Tracheal epithelial cell (primary cell): ENCODE measurements around the gene ABHD14A. TPM values are rescaled to one million over a fixed set of nuclear protein-coding genes. Genes with fewer than 3 reads are reported as not detected.

Experiments
- total RNA-seq: library from RNA; depleted of rRNA; stranded (reverse); fragments of >200 nt; gene quantifications from 2 replicates; pipeline ENCODE4 v1.2.1, GENCODE V29; 2014

The ABHD14A gene
- 3.2 and 6.3 TPM in 2 replicates for total RNA-seq

GRCh38 chr3:51974963-51975851, at the start of gene ABHD14A:
Gene ABHD14A, plus strand, starts transcription at chr3:51975064. Its CDS starts 72 bp downstream, at chr3:51975136.

DNA sequence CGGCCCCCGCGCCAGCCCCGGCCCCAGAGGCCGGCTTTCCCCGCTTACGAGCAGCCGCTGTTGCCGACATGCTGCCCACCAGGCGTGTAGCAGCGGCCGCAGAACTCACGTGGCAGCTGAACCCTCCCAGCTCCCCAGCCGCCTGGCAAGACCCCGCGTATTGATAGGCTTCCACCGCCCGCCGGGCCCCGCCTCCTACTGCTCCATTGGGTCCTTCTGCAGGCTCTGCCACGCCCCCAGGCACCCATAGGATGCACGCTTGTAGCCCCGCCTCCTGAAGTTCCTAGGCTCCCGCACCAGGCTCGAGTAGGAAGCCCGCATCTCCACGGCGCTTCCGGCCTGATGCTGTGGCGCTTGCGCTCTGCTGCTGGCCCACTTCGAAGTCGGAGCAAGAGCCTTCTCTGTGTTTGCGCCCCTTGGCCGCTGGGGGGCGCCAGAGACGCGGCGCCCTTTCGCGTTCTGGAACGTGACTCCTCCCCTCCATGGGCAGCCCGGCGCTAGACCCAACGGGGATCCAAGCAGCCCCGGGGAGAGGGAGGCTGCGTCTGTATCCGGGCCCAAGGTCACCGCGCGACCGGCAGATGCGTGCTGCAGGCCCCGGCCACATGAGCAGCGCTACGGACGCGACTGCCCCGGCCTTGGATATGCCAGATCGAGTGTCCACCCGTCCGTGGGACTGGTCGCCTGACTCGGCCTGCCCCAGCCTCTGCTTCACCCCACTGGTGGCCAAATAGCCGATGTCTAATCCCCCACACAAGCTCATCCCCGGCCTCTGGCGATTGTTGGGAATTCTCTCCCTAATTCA, 32.9 kb upstream of the ABHD14A start, which contains the start of the genes PARP3 and RRP9:
TSS of gene PARP3 (plus strand) at position 566 of the 805 bp plus-strand sequence. CDS start 993 bp downstream, outside the sequence.
TSS of gene RRP9 (minus strand) at position 107 of the 805 bp plus-strand sequence. CDS start at position 70, 37 bp downstream.

DNA sequence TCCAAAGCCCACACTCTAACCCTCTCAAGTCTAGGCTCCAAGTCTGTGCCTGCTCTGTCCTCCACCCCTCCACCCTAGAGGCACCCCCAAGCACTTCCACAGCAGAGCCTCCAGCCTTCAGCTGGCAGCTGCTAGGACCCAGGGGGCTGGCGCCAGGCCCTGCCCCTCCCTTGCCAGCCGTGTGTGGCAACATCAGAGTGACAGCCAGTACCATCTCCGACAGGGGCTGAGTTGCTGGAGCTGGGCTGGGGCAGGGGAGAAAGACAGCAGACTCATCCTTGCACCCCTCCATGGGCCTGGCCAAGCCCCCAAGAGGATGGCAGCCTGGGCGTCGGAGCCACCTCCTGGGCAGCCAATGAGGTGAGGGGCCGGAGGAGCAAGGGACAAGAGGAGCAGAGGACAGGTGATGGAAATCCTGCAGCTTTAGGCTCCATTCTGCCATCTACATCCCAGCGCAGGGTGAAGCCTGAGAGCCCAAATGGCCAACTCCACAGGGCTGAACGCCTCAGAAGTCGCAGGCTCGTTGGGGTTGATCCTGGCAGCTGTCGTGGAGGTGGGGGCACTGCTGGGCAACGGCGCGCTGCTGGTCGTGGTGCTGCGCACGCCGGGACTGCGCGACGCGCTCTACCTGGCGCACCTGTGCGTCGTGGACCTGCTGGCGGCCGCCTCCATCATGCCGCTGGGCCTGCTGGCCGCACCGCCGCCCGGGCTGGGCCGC, 19.5 kb upstream of the ABHD14A start, which contains the start of gene GPR62:
TSS of gene GPR62 (plus strand) at position 207 of the 718 bp plus-strand sequence. CDS start at position 479, 272 bp downstream.

DNA sequence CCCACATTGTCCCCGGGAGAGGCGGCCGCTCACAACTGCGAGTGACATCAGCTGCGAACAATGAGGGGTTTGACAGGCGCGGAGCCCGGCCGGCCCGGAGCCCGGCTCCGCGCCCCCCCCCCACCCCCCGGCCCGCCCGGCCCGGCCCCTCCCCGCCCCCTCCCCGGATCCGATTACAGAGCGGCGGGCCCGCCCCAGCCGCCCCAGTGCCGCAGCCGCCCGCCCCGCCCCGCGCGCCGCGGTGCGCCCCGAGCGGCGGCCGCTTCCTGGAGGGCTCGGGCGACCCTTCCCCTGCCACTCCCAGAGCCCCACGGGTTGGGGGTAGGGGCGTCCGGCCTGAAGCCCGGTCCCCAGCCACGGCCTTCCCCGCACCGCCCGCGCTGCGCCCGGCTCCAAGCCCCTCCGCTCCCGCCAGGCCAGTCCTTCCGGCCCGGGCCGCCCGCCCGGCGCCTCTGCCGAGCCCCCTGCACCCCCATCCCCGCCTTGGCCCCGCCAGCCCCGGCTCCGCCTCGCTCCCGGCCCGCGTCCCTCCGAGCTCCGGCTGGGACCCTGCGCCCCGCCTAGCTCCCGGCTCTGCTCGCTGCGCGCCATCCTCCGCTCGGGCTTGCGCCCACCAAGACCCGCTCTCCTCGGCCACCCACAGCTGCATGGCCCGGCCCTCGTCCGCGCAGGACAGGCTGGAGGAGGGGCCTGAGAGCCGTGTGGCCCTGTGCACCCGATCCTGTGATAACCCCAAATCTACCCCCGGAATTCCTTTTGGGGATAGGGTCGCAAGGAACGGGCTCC, 7.3 kb upstream of the ABHD14A start, which contains the start of gene PCBP4:
TSS of gene PCBP4 (minus strand) at position 71 of the 786 bp plus-strand sequence. CDS start 6,214 bp downstream, outside the sequence.

GRCh38 chr3:51982838-51983577, 8.1 kb downstream of the ABHD14A start, which contains the start of gene ACY1:
Gene ACY1, plus strand, starts transcription at chr3:51983535. Its CDS starts 530 bp downstream, at chr3:51984065.

DNA sequence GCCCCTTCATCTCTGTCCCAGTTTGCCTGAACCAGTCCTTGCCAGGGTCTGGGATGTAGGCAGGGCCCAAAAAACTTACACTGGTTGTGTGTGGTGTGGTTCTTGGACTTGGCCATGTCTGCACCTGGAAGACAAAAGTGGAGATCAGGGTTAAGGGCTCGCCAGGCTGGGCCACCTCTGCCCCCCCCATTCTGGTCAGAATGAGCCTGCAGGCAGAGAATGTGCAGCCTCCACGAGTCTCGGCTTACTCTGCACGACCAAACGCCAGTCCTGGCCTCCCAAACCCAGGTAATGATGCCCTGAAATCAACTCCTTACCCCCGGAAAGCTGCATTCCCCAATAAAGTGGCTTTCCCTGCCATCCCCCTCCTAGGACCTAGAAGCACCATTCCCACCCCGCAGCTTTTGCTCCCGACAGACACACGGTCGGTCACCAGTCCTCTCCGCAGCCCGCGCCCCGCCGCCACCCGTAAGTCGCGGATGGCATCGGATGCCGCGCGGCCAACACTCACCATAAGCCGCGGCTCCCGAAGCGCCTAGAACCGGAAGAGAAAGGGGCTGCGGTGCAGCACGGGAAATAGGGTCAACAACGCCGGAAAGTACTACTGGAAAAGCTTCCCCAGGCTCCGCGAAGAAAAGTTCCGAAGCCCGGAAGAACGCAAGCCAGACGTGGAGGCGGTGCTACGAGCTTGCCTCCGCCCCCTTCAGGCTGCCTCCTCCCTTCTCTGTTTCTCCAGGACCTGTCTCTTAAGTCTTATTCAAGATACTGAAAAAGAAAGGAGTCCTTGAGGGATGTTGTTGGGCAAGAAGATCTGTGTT, 20.7 kb downstream of the ABHD14A start, which contains the start of gene RPL29:
TSS of gene RPL29 (minus strand) at position 550 of the 818 bp plus-strand sequence. CDS start at position 116, 434 bp downstream.

Other genes with a start within 250 kb of the ABHD14A start
- gene IQCF6, start 195.8 kb upstream of the ABHD14A start, total RNA-seq: not detected in 2 replicates
- not detected in 2 replicates for gene IQCF2, start 113.4 kb upstream of the ABHD14A start, total RNA-seq
- gene IQCF5, start 99.5 kb upstream of the ABHD14A start, total RNA-seq: not detected in 2 replicates
- gene IQCF1, start 71.7 kb upstream of the ABHD14A start, total RNA-seq: not detected in 2 replicates
- 57.5 and 74.0 TPM in 2 replicates for gene RRP9, start 33.2 kb upstream of the ABHD14A start, total RNA-seq
- 7.7 and 15.9 TPM in 2 replicates for gene PARP3, start 32.7 kb upstream of the ABHD14A start, total RNA-seq
- not detected in 2 replicates for gene GPR62, start 19.7 kb upstream of the ABHD14A start, total RNA-seq
- 30.1 and 39.8 TPM in 2 replicates for gene PCBP4, start 7.6 kb upstream of the ABHD14A start, total RNA-seq
- gene ABHD14B, start 1.0 kb upstream of the ABHD14A start, total RNA-seq: 19.5 and 23.0 TPM in 2 replicates
- gene ACY1, start 8.5 kb downstream of the ABHD14A start, total RNA-seq: 84.0 and 137 TPM in 2 replicates
- gene RPL29, start 20.8 kb downstream of the ABHD14A start, total RNA-seq: 1,575 and 1,891 TPM in 2 replicates
- gene DUSP7, start 81.5 kb downstream of the ABHD14A start, total RNA-seq: 102 and 110 TPM in 2 replicates
- 0.85 and 2.2 TPM in 2 replicates for gene POC1A, start 179.4 kb downstream of the ABHD14A start, total RNA-seq
- 36.2 and 44.1 TPM in 2 replicates for gene ALAS1, start 223.1 kb downstream of the ABHD14A start, total RNA-seq